WTC11 (cell line): Measurements from ENCODE around the gene RPS15A. TPM values are rescaled to one million over a fixed set of nuclear protein-coding genes. Genes with fewer than 3 reads are reported as not detected.

ENCODE experiments used
- ATAC-seq: fragments of 200-7000 bp; cut with Tn5 transposase; 2 replicates; pipeline ENCODE4 v1.10.0; 2021; ENCODE audit warnings: mild to moderate bottlenecking, moderate library complexity
- CTCF ChIA-PET: fragments of 300-600 bp; sonication (Branson Sonifier 250); formaldehyde crosslinking; loops from one replicate; lab custom pipeline; 2021; ENCODE audit warnings: antibody characterized with exemption; lab: Charles Lee
- POLR2A ChIA-PET: fragments of 350-600 bp; sonication (Branson Sonifier 250); formaldehyde crosslinking; loops from one replicate; lab custom pipeline; 2021; ENCODE audit warnings: antibody characterized with exemption; lab: Charles Lee
- DNase-seq: peaks from one replicate; pipeline ENCODE4 v3.0.0; 2021; ENCODE audit warnings: low spot score
- H3K27ac Mint-ChIP-seq: 2 replicates; pipeline ENCODE4 v1.8.0; 2021; ENCODE audit warnings: mixed read lengths
- H3K27me3 Mint-ChIP-seq: 2 replicates; pipeline ENCODE4 v1.8.0; 2021; ENCODE audit warnings: low read depth, mild to moderate bottlenecking, moderate library complexity, mixed read lengths
- H3K36me3 Mint-ChIP-seq: 2 replicates; pipeline ENCODE4 v1.8.0; 2021; ENCODE audit warnings: mixed read lengths
- H3K4me1 Mint-ChIP-seq: 2 replicates; pipeline ENCODE4 v1.8.0; 2022; ENCODE audit warnings: mixed read lengths
- H3K4me3 Mint-ChIP-seq: 2 replicates; pipeline ENCODE4 v1.8.0; 2021; ENCODE audit warnings: mild to moderate bottlenecking, moderate library complexity, mixed read lengths
- H3K9me3 Mint-ChIP-seq: 2 replicates; pipeline ENCODE4 v1.8.0; 2021; ENCODE audit warnings: mixed read lengths
- ATF6 ChIP-seq: sonication (generic); formaldehyde crosslinking; IDR thresholded peaks from 2 replicates; pipeline ENCODE4 v1.8.1; 2023; ENCODE audit warnings: mild to moderate bottlenecking, missing genetic modification reagents
- FOXP1 ChIP-seq: sonication (generic); formaldehyde crosslinking; IDR thresholded peaks from 2 replicates; pipeline ENCODE4 v1.8.0; 2022; ENCODE audit warnings: missing genetic modification reagents, mild to moderate bottlenecking, moderate library complexity, borderline replicate concordance
- HMGA2 ChIP-seq: fragments of 250-450 bp; sonication (Bioruptor Pico); IDR thresholded peaks from 2 replicates; pipeline ENCODE4 v1.4.0; 2021; ENCODE audit warnings: mild to moderate bottlenecking, moderate library complexity
- NR3C1 ChIP-seq: sonication (generic); formaldehyde crosslinking; conservative IDR thresholded peaks from 2 replicates; pipeline ENCODE4 v1.8.1; 2023; ENCODE audit warnings: low read depth, mild to moderate bottlenecking, missing genetic modification reagents
- SMAD3 ChIP-seq: sonication (generic); formaldehyde crosslinking; IDR thresholded peaks from 2 replicates; pipeline ENCODE4 v1.8.0; 2022; ENCODE audit warnings: missing genetic modification reagents, mild to moderate bottlenecking, borderline replicate concordance
- SMAD4 ChIP-seq: sonication (generic); formaldehyde crosslinking; IDR thresholded peaks from 2 replicates; pipeline ENCODE4 v1.8.0; 2022; ENCODE audit warnings: mild to moderate bottlenecking, missing genetic modification reagents
- STAT6 ChIP-seq: sonication (generic); formaldehyde crosslinking; conservative IDR thresholded peaks from 2 replicates; pipeline ENCODE4 v1.8.1; 2023; ENCODE audit warnings: mild to moderate bottlenecking, low read depth, missing genetic modification reagents, moderate library complexity
- TEAD1 ChIP-seq: sonication (generic); formaldehyde crosslinking; IDR thresholded peaks from 2 replicates; pipeline ENCODE4 v1.8.0; 2022; ENCODE audit warnings: mild to moderate bottlenecking, missing genetic modification reagents
- ZBTB21 ChIP-seq: sonication (generic); formaldehyde crosslinking; IDR thresholded peaks from 2 replicates; pipeline ENCODE4 v1.8.1; 2023; ENCODE audit warnings: mild to moderate bottlenecking, missing genetic modification reagents, borderline replicate concordance
- ZMAT4 ChIP-seq: fragments of 250-450 bp; sonication (Bioruptor Pico); IDR thresholded peaks from 2 replicates; pipeline ENCODE4 v1.9.0; 2021; ENCODE audit warnings: mild to moderate bottlenecking
- ZNF121 ChIP-seq: sonication (generic); formaldehyde crosslinking; IDR thresholded peaks from 2 replicates; pipeline ENCODE4 v1.8.0; 2023; ENCODE audit warnings: missing genetic modification reagents
- ZNF263 ChIP-seq: sonication (generic); formaldehyde crosslinking; IDR thresholded peaks from 2 replicates; pipeline ENCODE4 v1.8.1; 2022; ENCODE audit warnings: low read depth, mild to moderate bottlenecking, moderate library complexity, missing genetic modification reagents
- ZNF423 ChIP-seq: fragments of 250-450 bp; sonication (Bioruptor Pico); IDR thresholded peaks from 2 replicates; pipeline ENCODE4 v2.1.2; 2022; ENCODE audit warnings: mild to moderate bottlenecking, moderate library complexity
- ZNF425 ChIP-seq: fragments of 250-450 bp; sonication (Bioruptor Pico); conservative IDR thresholded peaks from 2 replicates; pipeline ENCODE4 v1.9.0; 2021; ENCODE audit warnings: mild to moderate bottlenecking
- ZNF671 ChIP-seq: fragments of 250-450 bp; sonication (Bioruptor Pico); IDR thresholded peaks from 2 replicates; pipeline ENCODE4 v1.8.0; 2021; ENCODE audit warnings: mild to moderate bottlenecking
- total RNA-seq: library from RNA; stranded (reverse); gene quantifications from 3 replicates; pipeline ENCODE4 v1.2.3, GENCODE V29; 2021
- TF ChIP-seq, protein P1 (sequence below): fragments of 250-450 bp; sonication (Bioruptor Pico); IDR thresholded peaks from 2 replicates; pipeline ENCODE4 v1.9.0; 2021; ENCODE audit warnings: mild to moderate bottlenecking, borderline replicate concordance

The RPS15A gene
- total RNA-seq, 1 experiment from 2014 or later = 1,612 TPM

DNA sequence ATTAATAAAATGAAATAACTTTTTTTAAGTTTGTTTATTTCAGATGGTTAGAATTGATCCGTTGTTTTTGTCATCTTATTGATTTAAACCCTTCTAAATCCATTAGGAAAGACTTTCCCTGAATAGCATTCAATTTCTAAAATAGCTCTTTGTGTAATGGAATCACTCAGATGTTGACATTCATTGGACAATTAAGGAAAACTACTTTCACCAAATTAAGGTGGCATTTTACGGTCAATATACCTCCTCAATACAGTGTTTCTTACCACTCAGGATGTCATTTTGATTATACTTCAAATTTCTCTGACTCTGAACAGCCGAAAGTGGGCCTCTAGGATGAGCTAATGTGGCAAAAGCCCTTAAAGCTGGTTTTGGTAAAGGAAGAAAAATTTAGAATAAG, 9.4 kb upstream of the RPS15A start:
- CTCF ChIA-PET = no interaction called here
- ATAC-seq (no peak), DNase-seq (no peak)
- H3K9me3 Mint-ChIP-seq = no peaks in the 10 kb centered on the region
- H3K4me1 Mint-ChIP-seq = peaks cover 32% of the 10 kb centered on the region
- H3K27me3 Mint-ChIP-seq = no peaks in the 10 kb centered on the region
- peak overlapping the region; percentile 88 for H3K4me3 Mint-ChIP-seq
- peak overlapping the region; percentile 63; the same call in 1 of the 2 replicates for H3K27ac Mint-ChIP-seq
- POLR2A ChIA-PET = interaction anchor here (5.2 kb wide), 1 partner anchor 10 kb away, joined by 60 read pairs; the partner anchor contains the start of gene RPS15A
- H3K36me3 Mint-ChIP-seq = peaks cover 34% of the 10 kb centered on the region
- TF ChIP-seq, protein P1, sequence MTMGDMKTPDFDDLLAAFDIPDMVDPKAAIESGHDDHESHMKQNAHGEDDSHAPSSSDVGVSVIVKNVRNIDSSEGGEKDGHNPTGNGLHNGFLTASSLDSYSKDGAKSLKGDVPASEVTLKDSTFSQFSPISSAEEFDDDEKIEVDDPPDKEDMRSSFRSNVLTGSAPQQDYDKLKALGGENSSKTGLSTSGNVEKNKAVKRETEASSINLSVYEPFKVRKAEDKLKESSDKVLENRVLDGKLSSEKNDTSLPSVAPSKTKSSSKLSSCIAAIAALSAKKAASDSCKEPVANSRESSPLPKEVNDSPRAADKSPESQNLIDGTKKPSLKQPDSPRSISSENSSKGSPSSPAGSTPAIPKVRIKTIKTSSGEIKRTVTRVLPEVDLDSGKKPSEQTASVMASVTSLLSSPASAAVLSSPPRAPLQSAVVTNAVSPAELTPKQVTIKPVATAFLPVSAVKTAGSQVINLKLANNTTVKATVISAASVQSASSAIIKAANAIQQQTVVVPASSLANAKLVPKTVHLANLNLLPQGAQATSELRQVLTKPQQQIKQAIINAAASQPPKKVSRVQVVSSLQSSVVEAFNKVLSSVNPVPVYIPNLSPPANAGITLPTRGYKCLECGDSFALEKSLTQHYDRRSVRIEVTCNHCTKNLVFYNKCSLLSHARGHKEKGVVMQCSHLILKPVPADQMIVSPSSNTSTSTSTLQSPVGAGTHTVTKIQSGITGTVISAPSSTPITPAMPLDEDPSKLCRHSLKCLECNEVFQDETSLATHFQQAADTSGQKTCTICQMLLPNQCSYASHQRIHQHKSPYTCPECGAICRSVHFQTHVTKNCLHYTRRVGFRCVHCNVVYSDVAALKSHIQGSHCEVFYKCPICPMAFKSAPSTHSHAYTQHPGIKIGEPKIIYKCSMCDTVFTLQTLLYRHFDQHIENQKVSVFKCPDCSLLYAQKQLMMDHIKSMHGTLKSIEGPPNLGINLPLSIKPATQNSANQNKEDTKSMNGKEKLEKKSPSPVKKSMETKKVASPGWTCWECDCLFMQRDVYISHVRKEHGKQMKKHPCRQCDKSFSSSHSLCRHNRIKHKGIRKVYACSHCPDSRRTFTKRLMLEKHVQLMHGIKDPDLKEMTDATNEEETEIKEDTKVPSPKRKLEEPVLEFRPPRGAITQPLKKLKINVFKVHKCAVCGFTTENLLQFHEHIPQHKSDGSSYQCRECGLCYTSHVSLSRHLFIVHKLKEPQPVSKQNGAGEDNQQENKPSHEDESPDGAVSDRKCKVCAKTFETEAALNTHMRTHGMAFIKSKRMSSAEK (CRISPR knock-in tag) = no peak
- TF ChIP-seq, all 79 proteins: peak for 0

DNA sequence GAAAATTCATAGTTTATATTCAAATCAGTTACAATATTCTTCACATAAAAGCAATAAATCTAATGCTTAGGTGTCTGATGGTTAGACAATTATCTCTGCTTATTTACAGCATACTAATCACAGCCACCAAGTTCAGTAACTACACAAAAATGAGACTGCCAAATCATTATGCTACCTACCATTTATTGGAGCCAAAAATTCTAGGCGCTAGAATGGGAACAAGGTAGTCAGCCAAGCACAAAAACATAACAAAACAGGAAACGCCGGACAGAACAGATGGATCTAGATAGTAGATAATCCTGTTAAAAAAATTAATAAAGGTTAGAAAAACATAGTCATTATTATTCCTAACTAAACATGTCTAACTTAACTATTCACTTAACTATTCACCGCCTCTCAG, 7.6 kb upstream of the RPS15A start:
- TF ChIP-seq STAT6 (CRISPR knock-in tag) (no peak), SMAD3 (CRISPR knock-in tag) (no peak), ZNF425 (CRISPR knock-in tag) (no peak)
- Mint-ChIP-seq H3K36me3 (peaks cover 44% of the 10 kb centered on the region), H3K27ac (no peak overlapping the region), H3K4me3 (no peak overlapping the region), H3K4me1 (peaks cover 18% of the 10 kb centered on the region), H3K9me3 (no peaks in the 10 kb centered on the region), H3K27me3 (no peaks in the 10 kb centered on the region)
- DNase-seq = no peak
- no peak for ATAC-seq
- ChIA-PET POLR2A (no interaction called here), CTCF (no interaction called here)

DNA sequence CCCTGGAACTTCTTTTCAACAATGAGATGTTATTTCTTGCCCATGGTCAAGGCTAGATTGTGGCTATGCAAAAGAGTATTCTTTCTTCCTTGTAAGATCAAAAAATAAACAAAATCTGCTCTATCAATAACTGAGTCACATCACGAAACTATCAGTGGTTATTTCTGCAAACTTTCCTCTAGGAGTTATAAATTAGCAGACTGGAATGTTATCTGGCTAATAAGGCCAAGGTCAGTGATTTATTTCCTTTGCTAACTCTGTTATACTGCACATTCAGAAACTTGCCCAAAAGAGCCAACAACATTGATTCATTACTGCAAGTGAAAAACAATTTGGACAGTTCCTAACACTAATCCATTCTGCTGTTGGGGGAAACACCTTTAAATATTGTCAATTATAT, 6.2 kb upstream of the RPS15A start:
- peaks cover 57% of the 10 kb centered on the region for H3K36me3 Mint-ChIP-seq
- ATAC-seq (no peak), DNase-seq (no peak)
- no peaks in the 10 kb centered on the region for H3K9me3 Mint-ChIP-seq
- POLR2A ChIA-PET = no interaction called here
- no peak overlapping the region for H3K27ac Mint-ChIP-seq
- CTCF ChIA-PET = no interaction called here
- H3K4me1 Mint-ChIP-seq = peaks cover 15% of the 10 kb centered on the region
- no peak overlapping the region for H3K4me3 Mint-ChIP-seq
- TF ChIP-seq SMAD4 (CRISPR knock-in tag) (no peak), TEAD1 (CRISPR knock-in tag) (no peak), ZMAT4 (CRISPR knock-in tag) (no peak), ZNF423 (CRISPR knock-in tag) (no peak), ZNF121 (CRISPR knock-in tag) (no peak), ZBTB21 (CRISPR knock-in tag) (no peak), ATF6 (CRISPR knock-in tag) (no peak), ZNF671 (CRISPR knock-in tag) (no peak), NR3C1 (no peak), HMGA2 (no peak), FOXP1 (CRISPR knock-in tag) (no peak), ZNF263 (CRISPR knock-in tag) (no peak)
- no peaks in the 10 kb centered on the region for H3K27me3 Mint-ChIP-seq
